Left forelimb (tissue), 1 donor: ENCODE results near the gene BIRC3.
"Not testable (repeated sequence)": the region's sequence is repeated elsewhere in the genome, so short reads cannot be mapped to it uniquely, and the experiment has no call there.

Experiments used
- DNase-seq: peaks from one replicate; pipeline ENCODE4 v3.0.0-alpha.2; 2018; ENCODE audit warnings: low spot score

BIRC3 gene

GRCh38 chr11:102295045-102295444, 22.2 kb upstream of the BIRC3 start:
- no peak for DNase-seq

DNA sequence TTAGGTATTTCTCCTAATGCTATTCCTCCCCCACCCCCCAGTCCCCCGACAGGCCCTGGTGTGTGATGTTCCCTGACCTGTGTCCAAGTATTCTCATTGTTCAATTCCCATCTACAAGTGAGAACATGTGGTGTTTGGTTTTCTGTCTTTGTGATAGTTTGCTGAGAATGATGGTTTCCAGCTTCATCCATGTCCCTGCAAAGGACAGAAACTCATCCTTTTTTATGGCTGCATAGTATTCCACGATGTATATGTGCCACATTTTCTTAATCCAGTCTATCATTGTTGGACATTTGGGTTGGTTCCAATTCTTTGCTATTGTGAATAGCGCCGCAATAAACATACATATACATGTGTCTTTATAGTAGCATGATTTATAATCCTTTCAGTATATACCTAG, 20.5 kb upstream of the BIRC3 start:
- not testable (repeated sequence) for DNase-seq

DNA sequence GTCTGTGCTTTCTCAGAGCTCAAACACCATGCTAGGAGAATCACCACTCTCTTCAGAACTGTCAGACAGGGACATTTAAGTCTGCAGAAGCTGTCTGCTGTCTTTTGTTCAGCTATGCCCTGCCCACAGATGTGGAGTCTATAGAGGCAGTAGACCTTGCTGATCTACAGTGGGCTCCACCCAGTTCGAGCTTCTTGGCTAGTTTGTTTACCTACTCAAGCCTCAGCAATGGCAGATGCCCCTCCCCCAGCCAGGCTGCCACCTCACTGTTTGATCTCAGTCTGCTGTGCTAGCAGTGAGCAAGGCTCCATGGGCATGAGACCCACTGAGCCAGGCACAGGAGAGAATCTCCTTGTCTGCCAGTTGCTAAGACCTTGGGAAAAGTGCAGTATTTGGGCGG, 16.4 kb upstream of the BIRC3 start:
- DNase-seq = not testable (repeated sequence)

GRCh38 chr11:102302241-102302640, 15.0 kb upstream of the BIRC3 start:
- DNase-seq = no peak

DNA sequence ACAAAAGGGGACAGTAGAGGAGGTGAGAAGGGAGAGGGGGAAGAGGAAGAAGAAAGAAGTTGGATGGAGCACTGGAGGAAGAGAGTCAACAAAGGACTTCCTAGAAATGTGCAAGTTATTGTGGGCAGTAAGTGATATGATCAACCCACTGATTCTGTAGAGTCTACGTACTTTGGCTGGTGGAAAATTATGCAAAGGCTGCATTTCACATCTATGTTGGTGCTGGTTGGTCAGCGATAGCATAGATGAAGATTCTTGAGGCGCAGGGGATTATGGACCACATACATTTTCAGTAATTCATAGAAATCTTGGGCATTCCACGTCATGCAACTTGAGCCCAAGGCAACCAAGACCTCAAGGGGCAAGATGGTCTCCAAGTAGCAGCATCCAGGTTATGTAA, 12.6 kb upstream of the BIRC3 start:
- no peak for DNase-seq

GRCh38 chr11:102305352-102306047, 11.8 kb upstream of the BIRC3 start:
- no peak for DNase-seq

DNA sequence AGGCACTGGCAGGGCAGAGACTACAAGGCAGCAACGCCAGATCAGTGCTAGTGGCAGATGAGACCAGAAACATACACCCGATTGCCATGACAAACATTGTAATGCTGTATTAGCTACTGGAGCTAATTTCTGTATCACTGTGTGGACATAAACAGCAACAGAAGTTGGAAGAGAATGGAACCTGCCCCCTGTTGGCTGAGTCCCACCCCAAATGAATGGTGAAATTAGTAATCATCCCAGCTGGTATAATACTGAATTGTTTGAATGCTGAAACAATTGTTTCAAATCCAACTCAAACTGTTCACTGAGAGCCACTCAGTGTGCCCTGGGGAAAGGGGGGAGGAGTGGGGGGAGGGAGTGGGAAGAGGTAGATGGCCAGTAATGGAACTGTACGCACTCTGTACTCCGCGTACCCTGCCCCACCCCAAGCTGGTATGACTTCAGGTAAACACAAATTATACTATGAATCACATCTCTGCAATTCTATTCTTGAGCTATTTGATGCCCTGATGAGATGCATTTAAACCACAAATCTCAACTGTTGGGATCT, 11.2 kb upstream of the BIRC3 start:
- no peak for DNase-seq

DNA sequence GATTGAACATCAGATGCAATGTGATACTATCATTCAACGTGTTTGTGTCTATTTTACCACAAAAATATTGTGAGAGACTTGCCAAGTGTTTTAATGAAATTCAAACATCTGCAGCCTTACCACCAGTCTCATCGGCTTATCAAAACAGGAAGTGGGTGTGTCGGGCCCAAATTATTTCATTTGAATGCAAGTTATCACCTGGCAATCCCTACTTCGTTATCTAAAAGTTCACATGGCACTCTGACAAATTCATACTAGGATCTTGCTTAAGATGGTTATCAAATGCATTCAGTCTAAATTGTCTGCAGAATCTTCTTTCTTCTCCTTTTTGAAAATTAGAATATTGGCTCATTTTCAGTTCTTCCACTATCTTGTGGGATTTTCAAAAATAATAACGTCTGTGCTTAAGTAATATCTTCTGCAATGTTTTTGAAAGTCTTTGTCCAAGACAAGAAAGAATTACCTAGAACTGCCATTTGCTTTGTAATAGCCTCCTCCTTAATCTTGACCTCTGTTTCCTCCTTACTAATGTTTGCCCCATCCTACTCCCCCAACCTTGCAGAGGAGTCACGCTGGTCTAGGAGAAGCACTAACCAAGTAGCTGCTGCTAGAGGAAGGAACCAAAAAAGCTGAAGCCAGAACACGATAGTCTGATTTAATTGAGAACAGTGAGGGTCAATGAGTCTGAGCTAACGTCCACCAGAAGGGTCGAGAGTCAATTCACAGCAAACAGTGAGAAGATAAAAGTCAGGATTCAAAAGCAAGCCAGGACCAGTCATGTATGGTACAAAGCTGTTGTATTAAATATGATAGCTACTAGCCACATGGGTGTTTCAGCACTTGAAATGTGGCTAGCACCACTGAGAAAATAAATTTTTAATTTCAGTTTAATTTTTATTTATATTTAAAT, 10.2 kb upstream of the BIRC3 start:
- DNase-seq = no peak

DNA sequence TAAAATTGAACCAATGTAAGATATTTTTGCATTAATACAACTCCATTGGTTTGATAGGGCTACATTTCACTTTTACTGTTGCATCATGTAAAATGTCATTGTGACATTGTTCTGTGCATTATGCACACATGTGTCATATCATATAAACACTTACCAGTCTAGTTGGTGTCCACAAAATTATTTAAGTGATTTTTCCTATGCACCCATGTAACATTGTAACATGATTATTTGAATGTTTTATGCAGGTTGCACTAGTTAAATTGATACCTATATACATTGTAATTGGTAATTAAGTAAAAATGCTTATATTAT, 9.6 kb upstream of the BIRC3 start:
- DNase-seq = no peak

DNA sequence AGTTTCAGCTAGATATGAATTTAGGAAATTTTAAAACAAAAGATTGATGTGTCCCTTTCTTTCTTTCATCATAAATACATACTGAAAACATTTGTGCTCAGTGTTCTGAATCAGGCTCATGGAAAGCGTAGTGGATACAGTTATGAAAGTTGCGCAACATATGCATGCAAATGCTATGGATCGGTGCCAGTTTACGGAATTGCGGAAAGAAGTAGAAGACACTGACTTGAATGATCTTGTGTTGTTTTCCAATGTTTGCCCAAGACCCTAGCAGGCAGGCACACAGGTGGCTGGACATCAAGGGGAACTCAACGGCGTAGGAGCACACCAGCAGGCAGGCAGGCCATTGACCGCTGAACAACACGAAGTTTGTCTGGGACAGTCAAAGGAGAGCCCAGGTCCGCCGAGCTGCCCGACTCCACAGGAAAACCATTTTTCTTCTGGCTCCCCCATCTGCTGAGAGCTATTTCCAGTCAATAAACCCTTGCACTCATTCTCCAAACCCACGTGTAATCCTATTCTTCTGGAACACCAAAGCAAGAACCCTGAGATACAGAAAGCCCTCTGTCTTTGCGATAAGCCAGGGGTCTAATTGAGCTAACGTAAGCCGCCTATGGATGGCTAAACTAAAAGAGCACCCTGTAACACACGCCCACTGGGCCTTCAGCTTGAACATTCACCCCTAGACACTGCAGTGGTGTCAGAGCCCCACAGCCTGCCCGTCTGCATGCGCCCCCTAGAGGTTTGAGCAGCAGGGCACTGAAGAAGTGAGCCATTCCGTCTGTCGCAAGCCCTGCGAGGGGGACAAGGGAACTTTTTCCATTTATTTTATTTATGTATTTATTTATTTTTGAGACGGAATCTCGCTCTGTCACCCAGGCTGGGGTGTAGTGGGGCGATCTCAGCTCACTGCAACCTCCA, 7.4 kb upstream of the BIRC3 start:
- no peak for DNase-seq

DNA sequence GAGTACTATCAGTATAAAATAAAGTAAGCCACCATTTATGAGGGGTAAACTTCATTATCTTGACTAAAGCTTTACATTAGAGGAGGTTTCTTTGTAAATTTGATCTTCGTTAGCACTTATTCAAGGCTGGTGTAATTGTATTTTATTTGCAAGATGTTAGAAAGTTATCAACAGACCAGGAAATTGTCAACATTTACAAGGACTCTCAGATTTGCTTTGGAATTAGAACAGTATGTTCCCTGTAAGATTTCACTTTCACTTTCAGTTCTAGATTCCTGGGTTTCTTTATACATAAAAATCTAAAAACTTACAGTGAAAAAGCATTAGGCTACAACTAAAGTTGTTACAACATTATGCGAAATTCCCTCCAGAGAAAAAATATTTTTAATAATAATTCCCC, 4.6 kb upstream of the BIRC3 start:
- no peak for DNase-seq

DNA sequence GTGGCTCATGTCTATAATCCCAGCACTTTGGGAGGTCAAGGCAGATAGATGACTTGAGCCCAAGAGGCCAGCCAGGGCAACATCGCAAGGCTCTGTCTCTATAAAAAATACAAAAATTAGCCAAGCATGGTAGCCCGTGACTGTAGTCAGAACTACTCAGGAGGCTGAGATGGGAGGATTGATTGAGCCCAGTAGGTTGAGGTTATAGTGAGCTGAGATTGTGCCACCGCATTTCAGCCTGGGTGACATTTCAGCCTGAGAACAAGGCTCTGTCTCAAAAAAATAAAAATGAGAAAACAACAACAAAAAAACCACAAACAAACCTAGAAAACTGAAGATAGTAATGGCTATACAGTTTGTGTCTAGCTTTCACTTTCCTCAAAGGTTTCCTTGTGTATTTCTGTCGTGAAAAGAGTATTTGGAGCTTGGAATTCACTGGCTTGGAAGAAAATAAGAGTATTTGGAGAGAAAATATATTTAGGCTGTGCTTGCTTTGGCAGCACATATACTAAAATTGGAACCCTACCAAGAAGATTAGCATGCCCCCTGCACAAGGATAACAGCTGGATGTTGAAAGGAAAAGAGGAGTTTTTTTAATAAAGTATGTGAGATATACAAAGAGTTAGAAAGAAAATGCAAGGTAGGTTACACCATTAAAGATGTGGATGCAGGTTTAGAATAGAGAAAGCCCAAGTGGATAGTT, 3.9 kb upstream of the BIRC3 start:
- no peak for DNase-seq

- no peak for DNase-seq
Measured at GRCh38 chr11:102314784-102315183, 2.5 kb upstream of the BIRC3 start.

- DNase-seq = no peak
Measured at GRCh38 chr11:102316346-102316904, 859 bp upstream of the BIRC3 start.

- no peak for DNase-seq
Measured at GRCh38 chr11:102317768-102318103, 452 bp downstream of the BIRC3 start.

DNA sequence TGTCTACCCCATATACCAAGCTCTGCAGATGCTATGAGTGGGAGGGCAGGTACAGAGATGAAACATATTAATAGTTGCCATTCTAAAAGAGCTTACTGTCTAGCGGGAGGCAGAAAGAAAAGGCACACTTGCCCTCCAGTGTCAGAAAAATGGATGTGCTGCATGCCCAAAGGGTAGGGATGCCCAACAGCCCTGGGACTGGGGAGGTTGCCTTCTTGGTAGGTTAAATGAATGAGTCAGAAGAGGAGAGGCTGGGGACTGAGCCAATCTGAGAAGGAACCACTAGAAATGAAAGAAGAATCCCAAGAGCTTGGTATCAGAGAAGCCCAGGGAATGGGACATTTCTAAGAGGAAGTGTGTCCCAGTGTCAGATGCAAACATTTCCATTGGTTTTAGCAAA, 1.2 kb downstream of the BIRC3 start:
- no peak for DNase-seq

- no peak for DNase-seq
Measured at GRCh38 chr11:102319544-102319943, 2.3 kb downstream of the BIRC3 start.

DNA sequence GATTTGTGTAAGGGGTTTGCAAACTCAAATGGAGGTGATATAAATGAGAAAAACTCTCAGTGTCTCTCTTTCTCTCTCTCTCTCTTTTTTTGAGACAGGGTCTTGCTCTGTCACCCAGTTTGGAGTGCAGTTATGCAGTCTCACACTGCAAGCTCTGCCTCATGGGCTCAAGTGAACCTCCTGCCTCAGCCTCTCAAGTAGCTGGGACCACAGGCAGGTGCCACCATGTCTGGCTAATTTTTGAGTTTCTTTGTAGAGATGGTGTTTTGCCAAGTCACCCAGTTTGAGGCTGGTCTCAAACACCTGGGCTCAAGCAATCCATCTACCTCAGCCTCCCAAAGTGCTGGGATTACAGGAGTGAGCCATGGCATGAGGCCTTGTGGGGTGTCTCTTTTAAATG, 2.9 kb downstream of the BIRC3 start:
- no peak for DNase-seq

DNA sequence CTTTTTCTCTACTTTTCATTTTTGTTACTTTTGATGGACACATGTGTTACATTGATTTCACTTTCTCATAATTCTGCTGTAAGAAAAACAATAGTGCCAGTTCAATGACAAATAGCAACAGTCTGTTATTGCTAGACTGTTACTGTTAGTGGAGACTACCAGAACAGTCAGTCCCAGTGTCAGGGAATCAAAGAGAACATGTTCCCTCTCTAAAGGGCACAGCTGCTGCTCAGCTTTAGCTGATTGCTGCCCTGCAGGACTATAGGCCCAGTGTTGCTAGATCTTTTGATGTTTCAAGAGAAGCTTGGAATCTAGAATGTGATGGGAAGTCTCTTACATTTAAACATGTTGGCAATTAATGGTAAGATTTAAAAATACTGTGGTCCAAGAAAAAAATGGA, 3.4 kb downstream of the BIRC3 start:
- DNase-seq = no peak

GRCh38 chr11:102322560-102322959, 5.3 kb downstream of the BIRC3 start:
- no peak for DNase-seq

DNA sequence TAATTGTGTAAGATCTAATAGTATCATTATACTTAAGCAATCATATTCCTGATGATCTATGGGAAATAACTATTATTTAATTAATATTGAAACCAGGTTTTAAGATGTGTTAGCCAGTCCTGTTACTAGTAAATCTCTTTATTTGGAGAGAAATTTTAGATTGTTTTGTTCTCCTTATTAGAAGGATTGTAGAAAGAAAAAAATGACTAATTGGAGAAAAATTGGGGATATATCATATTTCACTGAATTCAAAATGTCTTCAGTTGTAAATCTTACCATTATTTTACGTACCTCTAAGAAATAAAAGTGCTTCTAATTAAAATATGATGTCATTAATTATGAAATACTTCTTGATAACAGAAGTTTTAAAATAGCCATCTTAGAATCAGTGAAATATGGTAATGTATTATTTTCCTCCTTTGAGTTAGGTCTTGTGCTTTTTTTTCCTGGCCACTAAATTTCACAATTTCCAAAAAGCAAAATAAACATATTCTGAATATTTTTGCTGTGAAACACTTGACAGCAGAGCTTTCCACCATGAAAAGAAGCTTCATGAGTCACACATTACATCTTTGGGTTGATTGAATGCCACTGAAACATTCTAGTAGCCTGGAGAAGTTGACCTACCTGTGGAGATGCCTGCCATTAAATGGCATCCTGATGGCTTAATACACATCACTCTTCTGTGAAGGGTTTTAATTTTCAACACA, 6.4 kb downstream of the BIRC3 start:
- no peak for DNase-seq
